Calu3 (cell line): ENCODE results near the gene CIBAR2. TPM values are rescaled to one million over a fixed set of nuclear protein-coding genes. Genes with fewer than 3 reads are reported as not detected.

Experiments used
- BruUV-seq: library from RNA; stranded (reverse); fragments of 400-500 nt; replicated peaks from 2 replicates; lab custom pipeline; 2021; lab: Mats Ljungman, UMichigan
- CTCF ChIA-PET: fragments of 300-600 bp; sonication (Branson Sonifier 250); formaldehyde crosslinking; loops from one replicate; lab custom pipeline; 2022; ENCODE audit warnings: antibody characterized with exemption; lab: Charles Lee
- DNase-seq: peaks from one replicate; pipeline ENCODE4 v3.0.0; 2022
- H3K27ac Mint-ChIP-seq: one replicate; pipeline ENCODE4 v1.8.0; 2022; ENCODE audit warnings: mixed read lengths; ENCODE audit not compliant: unreplicated experiment
- H3K27me3 Mint-ChIP-seq: one replicate; pipeline ENCODE4 v1.8.0; 2022; ENCODE audit warnings: mixed read lengths; ENCODE audit not compliant: unreplicated experiment
- H3K36me3 Mint-ChIP-seq: one replicate; pipeline ENCODE4 v1.8.0; 2022; ENCODE audit warnings: mild to moderate bottlenecking, moderate library complexity, mixed read lengths; ENCODE audit not compliant: insufficient read depth, unreplicated experiment
- H3K4me1 Mint-ChIP-seq: one replicate; pipeline ENCODE4 v1.8.0; 2022; ENCODE audit warnings: mild to moderate bottlenecking, low read depth, mixed read lengths; ENCODE audit not compliant: unreplicated experiment
- H3K4me3 Mint-ChIP-seq: one replicate; pipeline ENCODE4 v1.8.0; 2022; ENCODE audit warnings: mild to moderate bottlenecking, low read depth, moderate library complexity, mixed read lengths; ENCODE audit not compliant: unreplicated experiment
- H3K9me3 Mint-ChIP-seq: one replicate; pipeline ENCODE4 v1.8.0; 2022; ENCODE audit warnings: low read depth, mixed read lengths; ENCODE audit not compliant: unreplicated experiment
- intact Hi-C: fragments of 100-400 bp; cut with micrococcal nuclease; formaldehyde crosslinking; loops from one replicate; pipeline ENCODE4 v1.10.0; 2022; ENCODE audit not compliant: unreplicated experiment
- total RNA-seq: library from RNA; stranded (reverse); gene quantifications from 2 replicates; pipeline ENCODE4 v1.2.3, GENCODE V29; 2022
- TF ChIP-seq, protein P1 (sequence below): fragments of 200-600 bp; IDR thresholded peaks from one replicate; pipeline ENCODE4 v1.8.0; 2022; ENCODE audit warnings: antibody characterized with exemption; ENCODE audit not compliant: unreplicated experiment

CIBAR2 gene
- total RNA-seq, 1 experiment from 2014 or later, result not detected

DNA sequence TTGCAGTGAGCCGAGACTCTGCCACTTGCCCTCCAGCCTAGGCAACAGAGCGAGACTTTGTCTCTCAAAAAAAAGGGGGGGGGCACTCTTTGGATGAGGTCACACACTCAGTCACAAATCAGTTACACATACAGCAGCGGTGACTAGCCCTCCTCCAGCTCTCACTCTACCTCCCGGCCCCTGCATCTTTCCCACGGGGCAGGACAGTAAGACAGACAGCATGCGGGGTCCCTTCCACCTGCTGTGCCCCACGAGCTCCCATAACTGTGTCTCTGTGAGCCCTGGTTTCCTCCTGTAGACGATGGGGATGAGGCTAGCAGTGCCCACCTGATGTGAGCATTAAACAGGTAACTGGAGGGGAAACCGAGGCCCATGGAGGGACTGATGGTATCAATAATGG lies 5.2 kb downstream of the CIBAR2 start:
- DNase-seq, result no peak
- Mint-ChIP-seq H3K9me3 (no peaks in the 10 kb centered on the region), H3K27me3 (peaks cover 82% of the 10 kb centered on the region), H3K36me3 (peaks cover 5% of the 10 kb centered on the region), H3K4me1 (no peaks in the 10 kb centered on the region), H3K27ac (no peak overlapping the region), H3K4me3 (no peak overlapping the region)
- TF ChIP-seq, protein P1, sequence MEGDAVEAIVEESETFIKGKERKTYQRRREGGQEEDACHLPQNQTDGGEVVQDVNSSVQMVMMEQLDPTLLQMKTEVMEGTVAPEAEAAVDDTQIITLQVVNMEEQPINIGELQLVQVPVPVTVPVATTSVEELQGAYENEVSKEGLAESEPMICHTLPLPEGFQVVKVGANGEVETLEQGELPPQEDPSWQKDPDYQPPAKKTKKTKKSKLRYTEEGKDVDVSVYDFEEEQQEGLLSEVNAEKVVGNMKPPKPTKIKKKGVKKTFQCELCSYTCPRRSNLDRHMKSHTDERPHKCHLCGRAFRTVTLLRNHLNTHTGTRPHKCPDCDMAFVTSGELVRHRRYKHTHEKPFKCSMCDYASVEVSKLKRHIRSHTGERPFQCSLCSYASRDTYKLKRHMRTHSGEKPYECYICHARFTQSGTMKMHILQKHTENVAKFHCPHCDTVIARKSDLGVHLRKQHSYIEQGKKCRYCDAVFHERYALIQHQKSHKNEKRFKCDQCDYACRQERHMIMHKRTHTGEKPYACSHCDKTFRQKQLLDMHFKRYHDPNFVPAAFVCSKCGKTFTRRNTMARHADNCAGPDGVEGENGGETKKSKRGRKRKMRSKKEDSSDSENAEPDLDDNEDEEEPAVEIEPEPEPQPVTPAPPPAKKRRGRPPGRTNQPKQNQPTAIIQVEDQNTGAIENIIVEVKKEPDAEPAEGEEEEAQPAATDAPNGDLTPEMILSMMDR, result no peak
- CTCF ChIA-PET, result no interaction called here
- intact Hi-C loops, result no loop called here
- no TSS peak for BruUV-seq

DNA sequence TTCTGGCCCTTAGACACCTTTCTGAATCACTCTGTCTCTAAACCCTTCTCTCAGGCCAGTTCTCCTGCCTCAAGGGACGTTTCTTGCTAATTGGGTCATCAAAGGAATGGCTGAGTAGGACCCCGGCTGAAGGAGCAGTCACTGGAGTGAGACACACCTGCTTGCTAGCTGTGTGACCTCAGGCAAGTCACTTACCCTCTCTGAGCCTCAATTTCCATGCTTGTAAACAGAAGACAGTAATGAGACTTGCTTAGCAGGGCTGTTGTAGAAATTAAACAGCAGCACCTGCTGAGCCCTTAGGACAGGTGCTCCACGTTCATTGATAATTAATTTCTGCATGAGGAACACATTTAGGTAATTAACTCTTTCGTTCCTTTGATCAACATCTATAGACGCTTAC lies 6.8 kb downstream of the CIBAR2 start:
- no TSS peak for BruUV-seq
- TF ChIP-seq, protein P1, result no peak

DNA sequence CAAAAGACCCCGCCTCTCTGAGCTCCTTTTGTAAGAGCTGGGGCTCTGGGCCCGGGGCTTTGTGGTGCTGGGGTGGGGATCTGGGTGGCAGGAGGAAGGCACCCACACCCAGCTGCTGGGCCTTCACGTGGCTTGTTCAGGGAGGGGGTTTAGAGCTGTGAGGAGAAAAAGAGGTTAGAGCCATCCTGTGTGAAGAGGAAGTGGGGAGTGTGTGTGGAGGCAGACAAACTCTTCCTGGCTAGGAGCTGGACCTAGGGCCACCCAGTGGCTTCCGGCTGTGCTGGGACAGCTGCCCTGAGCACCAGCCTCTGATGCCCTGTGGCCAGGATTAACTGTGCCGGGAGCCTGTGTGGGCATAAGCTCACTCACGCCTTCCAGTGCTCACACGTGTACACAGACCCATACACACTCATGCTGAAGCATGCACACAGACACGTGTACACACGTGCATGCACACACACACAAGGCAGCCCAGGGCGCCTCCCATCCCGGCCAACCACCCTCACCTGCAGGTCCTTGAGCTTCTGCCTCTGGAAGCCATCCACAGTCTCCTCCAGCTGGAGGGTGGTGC lies 7.4 kb downstream of the CIBAR2 start:
- DNase-seq, result no peak
- CTCF ChIA-PET, result no interaction called here
- H3K9me3 Mint-ChIP-seq, result no peaks in the 10 kb centered on the region
- no peaks in the 10 kb centered on the region for H3K36me3 Mint-ChIP-seq
- TF ChIP-seq, protein P1, result no peak
- BruUV-seq, result no TSS peak
- H3K4me1 Mint-ChIP-seq, result no peaks in the 10 kb centered on the region
- H3K27ac Mint-ChIP-seq, result no peak overlapping the region
- intact Hi-C loops, result no loop called here
- no peak overlapping the region for H3K4me3 Mint-ChIP-seq
- peaks cover 86% of the 10 kb centered on the region for H3K27me3 Mint-ChIP-seq

More for the DNA sequence above, 6.8 kb downstream of the CIBAR2 start:
- peaks cover 82% of the 10 kb centered on the region for H3K27me3 Mint-ChIP-seq
- no peak overlapping the region for H3K4me3 Mint-ChIP-seq
- no peaks in the 10 kb centered on the region for H3K4me1 Mint-ChIP-seq
- intact Hi-C loops, result no loop called here
- H3K9me3 Mint-ChIP-seq, result no peaks in the 10 kb centered on the region
- H3K27ac Mint-ChIP-seq, result no peak overlapping the region
- DNase-seq, result no peak
- no peaks in the 10 kb centered on the region for H3K36me3 Mint-ChIP-seq
- CTCF ChIA-PET, result no interaction called here

DNA sequence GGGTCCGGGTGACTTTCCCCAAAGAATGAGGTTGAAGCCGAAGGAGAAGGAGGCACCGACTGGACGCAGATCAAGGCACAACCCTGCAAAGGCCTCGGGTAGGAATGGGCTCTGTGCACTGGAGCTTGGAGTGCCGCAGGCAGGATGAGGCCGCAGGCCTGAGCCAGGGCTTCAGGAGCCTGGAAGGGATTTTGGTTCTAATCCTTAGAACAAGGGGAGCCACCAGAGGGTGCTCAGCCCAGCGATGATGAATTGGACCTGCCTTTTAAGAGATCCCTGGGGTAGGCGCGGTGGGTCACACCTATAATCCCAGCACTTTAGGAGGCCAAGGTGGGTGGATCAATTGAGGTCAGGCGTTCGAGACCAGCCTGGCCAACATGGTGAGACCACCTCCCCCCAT lies 8.1 kb downstream of the CIBAR2 start:
- no peak for DNase-seq
- H3K9me3 Mint-ChIP-seq, result no peaks in the 10 kb centered on the region
- BruUV-seq, result no TSS peak
- TF ChIP-seq, protein P1, result no peak
- no peaks in the 10 kb centered on the region for H3K4me1 Mint-ChIP-seq
- peaks cover 94% of the 10 kb centered on the region for H3K27me3 Mint-ChIP-seq
- no peaks in the 10 kb centered on the region for H3K36me3 Mint-ChIP-seq
- H3K4me3 Mint-ChIP-seq, result no peak overlapping the region
- no peak overlapping the region for H3K27ac Mint-ChIP-seq
- intact Hi-C loops, result no loop called here
- CTCF ChIA-PET, result no interaction called here
